Skeletal muscle satellite cell (primary cell): ENCODE results near the gene CHIC2.

Experiments used
- H3K27me3 ChIP-seq: 2 replicates; pipeline ENCODE4 v1.7.0; 2013; ENCODE audit warnings: low read length; ENCODE audit not compliant: control insufficient read depth, insufficient read depth
- H3K36me3 ChIP-seq: 2 replicates; pipeline ENCODE4 v1.7.0; 2013; ENCODE audit warnings: mild to moderate bottlenecking, control low read depth, low read length; ENCODE audit not compliant: insufficient read depth
- H3K4me1 ChIP-seq: 2 replicates; pipeline ENCODE4 v1.7.0; 2013; ENCODE audit warnings: low read length; ENCODE audit not compliant: control insufficient read depth, insufficient read depth
- H3K4me2 ChIP-seq: 2 replicates; pipeline ENCODE4 v1.7.0; 2013; ENCODE audit warnings: mild to moderate bottlenecking, low read length
- H3K4me3 ChIP-seq: 2 replicates; pipeline ENCODE4 v1.7.0; 2013; ENCODE audit warnings: low read length
- H3K9ac ChIP-seq: 2 replicates; pipeline ENCODE4 v1.7.0; 2013; ENCODE audit warnings: mild to moderate bottlenecking, low read depth, low read length, moderate library complexity
- H3K9me3 ChIP-seq: replicated peaks from 2 replicates; pipeline ENCODE4 v1.7.0; 2013; ENCODE audit warnings: mild to moderate bottlenecking, control low read depth, low read length

CHIC2 gene

GRCh38 chr4:54099748-54100574, 35.6 kb upstream of the CHIC2 start, which contains the start of gene GSX2:
TSS of gene GSX2 (plus strand) at chr4:54100163. CDS start at chr4:54100345, 182 bp downstream.
- Histone ChIP-seq H3K36me3 (no peaks in the 10 kb centered on the region), H3K4me2 (peak within 1 kb of the TSS; percentile 92), H3K27me3 (peaks cover 83% of the 10 kb centered on the region), H3K9ac (no peak within 1 kb of the TSS), H3K4me3 (peak within 1 kb of the TSS; percentile 63), H3K4me1 (peaks cover 24% of the 10 kb centered on the region), H3K9me3 (no peaks in the 10 kb centered on the region)

GRCh38 chr4:54099287-54099747, 34.9 kb upstream of the CHIC2 start:
- no peaks in the 10 kb centered on the region for H3K36me3 ChIP-seq
- H3K4me1 ChIP-seq = peaks cover 24% of the 10 kb centered on the region
- peaks cover 80% of the 10 kb centered on the region for H3K27me3 ChIP-seq
- no peak overlapping the region for H3K9ac ChIP-seq
- peak overlapping the region; percentile 92 for H3K4me2 ChIP-seq
- H3K9me3 ChIP-seq = no peaks in the 10 kb centered on the region
- H3K4me3 ChIP-seq = peak overlapping the region; percentile 63

GRCh38 chr4:54098375-54098774, 34.0 kb upstream of the CHIC2 start:
- H3K4me1 ChIP-seq = peaks cover 19% of the 10 kb centered on the region
- no peaks in the 10 kb centered on the region for H3K9me3 ChIP-seq
- no peak overlapping the region for H3K4me3 ChIP-seq
- no peaks in the 10 kb centered on the region for H3K36me3 ChIP-seq
- peaks cover 80% of the 10 kb centered on the region for H3K27me3 ChIP-seq
- no peak overlapping the region for H3K4me2 ChIP-seq
- H3K9ac ChIP-seq = no peak overlapping the region

- Histone ChIP-seq H3K36me3 (no peaks in the 10 kb centered on the region), H3K4me2 (no peak overlapping the region), H3K4me1 (peaks cover 22% of the 10 kb centered on the region), H3K27me3 (peaks cover 68% of the 10 kb centered on the region), H3K9ac (no peak overlapping the region), H3K4me3 (no peak overlapping the region), H3K9me3 (no peaks in the 10 kb centered on the region)
Observed at GRCh38 chr4:54097152-54097551, 32.7 kb upstream of the CHIC2 start.

- no peaks in the 10 kb centered on the region for H3K36me3 ChIP-seq
- H3K4me1 ChIP-seq = peaks cover 26% of the 10 kb centered on the region
- no peak overlapping the region for H3K9ac ChIP-seq
- no peak overlapping the region for H3K4me3 ChIP-seq
- H3K4me2 ChIP-seq = no peak overlapping the region
- no peaks in the 10 kb centered on the region for H3K9me3 ChIP-seq
- peaks cover 61% of the 10 kb centered on the region for H3K27me3 ChIP-seq
Observed at GRCh38 chr4:54096295-54096962, 32.0 kb upstream of the CHIC2 start.

GRCh38 chr4:54095110-54095825, 30.9 kb upstream of the CHIC2 start:
- no peak overlapping the region for H3K4me3 ChIP-seq
- peaks cover 24% of the 10 kb centered on the region for H3K4me1 ChIP-seq
- no peaks in the 10 kb centered on the region for H3K36me3 ChIP-seq
- H3K27me3 ChIP-seq = peaks cover 49% of the 10 kb centered on the region
- no peak overlapping the region for H3K9ac ChIP-seq
- H3K9me3 ChIP-seq = no peaks in the 10 kb centered on the region
- no peak overlapping the region for H3K4me2 ChIP-seq

GRCh38 chr4:54094451-54094850, 30.0 kb upstream of the CHIC2 start:
- no peak overlapping the region for H3K4me2 ChIP-seq
- H3K4me1 ChIP-seq = peaks cover 17% of the 10 kb centered on the region
- no peak overlapping the region for H3K9ac ChIP-seq
- no peaks in the 10 kb centered on the region for H3K9me3 ChIP-seq
- peaks cover 41% of the 10 kb centered on the region for H3K27me3 ChIP-seq
- H3K4me3 ChIP-seq = no peak overlapping the region
- H3K36me3 ChIP-seq = no peaks in the 10 kb centered on the region

- no peaks in the 10 kb centered on the region for H3K36me3 ChIP-seq
- no peak overlapping the region for H3K4me2 ChIP-seq
- H3K9ac ChIP-seq = no peak overlapping the region
- H3K4me1 ChIP-seq = peaks cover 12% of the 10 kb centered on the region
- peaks cover 33% of the 10 kb centered on the region for H3K27me3 ChIP-seq
- H3K4me3 ChIP-seq = no peak overlapping the region
- H3K9me3 ChIP-seq = no peaks in the 10 kb centered on the region
Observed at GRCh38 chr4:54093324-54094240, 29.2 kb upstream of the CHIC2 start.

GRCh38 chr4:54092405-54093323, 28.3 kb upstream of the CHIC2 start:
- H3K9ac ChIP-seq = peak overlapping the region; percentile 52
- no peaks in the 10 kb centered on the region for H3K36me3 ChIP-seq
- peaks cover 12% of the 10 kb centered on the region for H3K4me1 ChIP-seq

More at GRCh38 chr4:54092405-54093323, 28.3 kb upstream of the CHIC2 start:
- Histone ChIP-seq H3K9me3 (no peaks in the 10 kb centered on the region), H3K4me3 (peak overlapping the region; percentile 77), H3K4me2 (peak overlapping the region; percentile 95), H3K27me3 (peaks cover 24% of the 10 kb centered on the region)
